HG03139 (cell line): ENCODE results near the gene DYRK4.
"Not testable (repeated sequence)": the region's sequence is repeated elsewhere in the genome, so short reads cannot be mapped to it uniquely, and the experiment has no call there.

Experiments
- ATAC-seq: cut with Tn5 transposase; IDR thresholded peaks from one replicate; pipeline ENCODE4 v1.9.1; 2021; ENCODE audit not compliant: unreplicated experiment

The DYRK4 gene

GRCh38 chr12:4562034-4562657 lies at the start of gene DYRK4:
TSS of gene DYRK4 (plus strand) at chr12:4562208. CDS start at chr12:4562246, 38 bp downstream.
- no peak for ATAC-seq

- ATAC-seq = no peak
These were observed 43.8 kb upstream of the DYRK4 start for GRCh38 chr12:4518106-4518728.

GRCh38 chr12:4523443-4523842 lies 38.6 kb upstream of the DYRK4 start:
- ATAC-seq = not testable (repeated sequence)

- ATAC-seq = no peak
These were observed 35.0 kb upstream of the DYRK4 start for GRCh38 chr12:4526923-4527546.

- no peak for ATAC-seq
These were observed 31.8 kb upstream of the DYRK4 start for GRCh38 chr12:4530160-4530559.

GRCh38 chr12:4530982-4531586 lies 30.9 kb upstream of the DYRK4 start:
- no peak for ATAC-seq

- ATAC-seq = no peak
These were observed 26.9 kb upstream of the DYRK4 start for GRCh38 chr12:4535092-4535491.

- no peak for ATAC-seq
These were observed 26.1 kb upstream of the DYRK4 start for GRCh38 chr12:4535871-4536270.

GRCh38 chr12:4538207-4539160 lies 23.5 kb upstream of the DYRK4 start, which contains the start of gene RAD51AP1:
TSS of gene RAD51AP1 (plus strand) at chr12:4538890. CDS start at chr12:4538940, 50 bp downstream.
- peak; percentile 91 for ATAC-seq

- ATAC-seq = no peak
These were observed 22.7 kb upstream of the DYRK4 start for GRCh38 chr12:4539167-4539870.

GRCh38 chr12:4540170-4540569 lies 21.8 kb upstream of the DYRK4 start:
- ATAC-seq = no peak

GRCh38 chr12:4540638-4541037 lies 21.4 kb upstream of the DYRK4 start:
- ATAC-seq = no peak

- ATAC-seq = no peak
These were observed 16.8 kb upstream of the DYRK4 start for GRCh38 chr12:4545195-4545594.

GRCh38 chr12:4552191-4552590 lies 9.8 kb upstream of the DYRK4 start:
- no peak for ATAC-seq

- no peak for ATAC-seq
These were observed 8.1 kb upstream of the DYRK4 start for GRCh38 chr12:4553943-4554342.

GRCh38 chr12:4555804-4556203 lies 6.2 kb upstream of the DYRK4 start:
- no peak for ATAC-seq

- ATAC-seq = no peak
These were observed 5.1 kb upstream of the DYRK4 start for GRCh38 chr12:4556735-4557530.

GRCh38 chr12:4557586-4557985 lies 4.4 kb upstream of the DYRK4 start:
- no peak for ATAC-seq

- no peak for ATAC-seq
These were observed 3.8 kb upstream of the DYRK4 start for GRCh38 chr12:4558171-4558570.
